Measurements from ENCODE around the gene RPL37.
A peak's percentile ranks its signal among the peaks of the same experiment; 100 is the strongest.
"Not testable (repeated sequence)": the region's sequence is repeated elsewhere in the genome, so short reads cannot be mapped to it uniquely, and the experiment has no call there.

Gene RPL37

DNA sequence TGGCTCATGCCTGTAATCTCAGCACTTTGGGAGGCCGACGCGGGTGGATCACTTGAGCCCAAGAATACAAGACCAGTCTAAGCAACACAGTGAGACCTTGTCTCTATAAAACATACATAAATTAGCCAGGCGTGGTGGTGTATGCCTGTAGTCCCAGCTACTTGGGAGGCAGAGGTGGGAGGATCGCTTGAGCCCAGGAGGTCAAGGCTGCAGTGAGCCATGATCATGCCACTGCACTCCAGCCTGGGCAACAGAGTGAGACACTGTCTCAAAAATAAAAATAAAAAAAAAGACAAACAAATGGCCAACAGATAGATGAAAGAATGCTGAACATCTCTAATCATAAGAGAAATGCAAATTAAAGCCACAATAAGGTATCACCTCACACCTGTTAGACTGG lies 46.1 kb downstream of the RPL37 start:
- WGBS (ENCODE audit: extremely low coverage, insufficient coverage, insufficient read length), result no CpG with 5 or more reads among the region's 5 CpGs
- not testable (repeated sequence) for H3K14ac ChIP-seq (ENCODE audit: low read length); H3K27ac ChIP-seq (ENCODE audit: low read depth, low read length)

DNA sequence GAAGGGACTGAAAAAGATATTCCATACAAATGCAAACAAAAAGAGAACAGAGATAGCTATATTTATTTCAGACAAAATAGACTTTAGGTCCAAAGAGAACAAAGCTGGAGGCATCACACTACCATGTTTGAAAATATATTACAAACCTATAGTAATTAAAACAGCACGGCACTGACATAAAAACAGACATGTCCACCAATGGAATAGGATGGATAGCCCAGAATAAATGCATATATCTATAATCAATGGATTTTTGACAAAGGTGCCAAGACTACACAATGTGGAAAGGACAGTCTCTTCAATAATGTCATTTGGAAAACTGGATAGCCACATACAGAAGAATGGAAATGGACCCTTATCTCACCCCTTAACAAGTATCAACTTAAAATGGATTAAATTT lies 47.0 kb downstream of the RPL37 start:
- Histone ChIP-seq H3K14ac (ENCODE audit: low read length) (no peak overlapping the region), H2AFZ (ENCODE audit: insufficient read depth, low read length, poor library complexity) (no peak overlapping the region), H3K79me2 (ENCODE audit: control insufficient read depth, insufficient read depth, low read length, poor library complexity) (no peaks in the 10 kb centered on the region), H3K4me1 (ENCODE audit: control insufficient read depth in 1 of 2, insufficient read depth in 2 of 2, low read length in 2 of 2) (no peaks in the 10 kb centered on the region), H3K4me3 (ENCODE audit: low read depth, low read length) (no peak overlapping the region), H3K79me1 (ENCODE audit: low read length) (no peaks in the 10 kb centered on the region), H3K4me2 (ENCODE audit: low read length) (no peak overlapping the region), H3K27ac (ENCODE audit: low read depth, low read length) (no peak overlapping the region), H3K27me3 (ENCODE audit: insufficient read depth, low read length) (no peaks in the 10 kb centered on the region), H4K12ac (ENCODE audit: low read depth, low read length) (no peak overlapping the region), H4K91ac (ENCODE audit: low read depth, low read length) (no peak overlapping the region), H2BK12ac (ENCODE audit: low read length) (no peak overlapping the region), H4K8ac (ENCODE audit: low read depth, low read length) (no peak overlapping the region), H3K36me3 (ENCODE audit: control insufficient read depth in 1 of 2, insufficient read depth in 2 of 2, low read length in 2 of 2) (peaks cover 0 to 2% of the 10 kb centered on the region in 2 experiments), H3K9ac (ENCODE audit: low read length) (no peak overlapping the region), H3K18ac (ENCODE audit: low read length) (no peak overlapping the region), H2BK120ac (ENCODE audit: insufficient read depth, low read length, poor library complexity) (no peak overlapping the region), H2AK5ac (ENCODE audit: low read length) (no peak overlapping the region), H3K9me3 (ENCODE audit: insufficient read depth, low read depth, low read length) (no peaks in the 10 kb centered on the region), H3K23ac (ENCODE audit: low read length) (no peak overlapping the region), H3K4ac (ENCODE audit: low read depth, low read length) (no peak overlapping the region), H2BK5ac (ENCODE audit: low read depth, low read length, poor library complexity) (no peak overlapping the region)
- no CpG with 5 or more reads among the region's 1 CpG for WGBS (ENCODE audit: extremely low coverage, insufficient coverage, insufficient read length)
- DNase-seq, result no peak

More for the DNA sequence above, 46.1 kb downstream of the RPL37 start:
- not testable (repeated sequence) for H3K36me3 ChIP-seq (ENCODE audit: control insufficient read depth in 1 of 2, insufficient read depth in 2 of 2, low read length in 2 of 2); H2BK120ac ChIP-seq (ENCODE audit: insufficient read depth, low read length, poor library complexity); H3K4me3 ChIP-seq (ENCODE audit: low read depth, low read length); H2AK5ac ChIP-seq (ENCODE audit: low read length); H3K27me3 ChIP-seq (ENCODE audit: insufficient read depth, low read length); H3K4me2 ChIP-seq (ENCODE audit: low read length); H3K4me1 ChIP-seq (ENCODE audit: control insufficient read depth in 1 of 2, insufficient read depth in 2 of 2, low read length in 2 of 2); H3K9me3 ChIP-seq (ENCODE audit: insufficient read depth, low read depth, low read length); H2AFZ ChIP-seq (ENCODE audit: insufficient read depth, low read length, poor library complexity); H3K18ac ChIP-seq (ENCODE audit: low read length); H4K91ac ChIP-seq (ENCODE audit: low read depth, low read length); H3K9ac ChIP-seq (ENCODE audit: low read length); DNase-seq; H4K12ac ChIP-seq (ENCODE audit: low read depth, low read length); H3K79me2 ChIP-seq (ENCODE audit: control insufficient read depth, insufficient read depth, low read length, poor library complexity); H2BK12ac ChIP-seq (ENCODE audit: low read length); H3K79me1 ChIP-seq (ENCODE audit: low read length); H3K23ac ChIP-seq (ENCODE audit: low read length); H4K8ac ChIP-seq (ENCODE audit: low read depth, low read length); H2BK5ac ChIP-seq (ENCODE audit: low read depth, low read length, poor library complexity)
- H3K4ac ChIP-seq (ENCODE audit: low read depth, low read length), result peak overlapping the region; percentile 52

DNA sequence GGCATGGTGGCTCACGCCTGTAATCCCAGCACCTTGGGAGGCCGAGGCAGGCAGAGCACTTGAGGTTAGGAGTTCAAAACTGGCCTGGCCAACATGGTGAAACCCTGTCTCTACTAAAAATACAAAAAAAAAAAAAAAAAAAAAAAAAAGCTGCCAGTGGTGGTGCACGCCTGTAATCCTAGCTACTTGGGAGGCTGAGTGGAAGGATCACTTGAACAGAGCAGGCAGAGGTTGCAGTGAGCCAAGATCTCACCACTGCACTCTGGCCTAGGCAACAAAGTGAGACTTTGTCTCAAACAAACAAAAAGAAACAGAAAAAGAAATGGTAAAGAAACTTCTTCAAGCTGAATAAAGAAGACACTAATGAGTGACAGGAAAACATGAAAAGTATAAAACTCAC lies 48.4 kb downstream of the RPL37 start:
- H3K14ac ChIP-seq (ENCODE audit: low read length); H3K18ac ChIP-seq (ENCODE audit: low read length); H4K12ac ChIP-seq (ENCODE audit: low read depth, low read length); H3K36me3 ChIP-seq (ENCODE audit: control insufficient read depth in 1 of 2, insufficient read depth in 2 of 2, low read length in 2 of 2); H3K27me3 ChIP-seq (ENCODE audit: insufficient read depth, low read length); H3K23ac ChIP-seq (ENCODE audit: low read length); H4K8ac ChIP-seq (ENCODE audit: low read depth, low read length); H4K91ac ChIP-seq (ENCODE audit: low read depth, low read length); H2BK120ac ChIP-seq (ENCODE audit: insufficient read depth, low read length, poor library complexity); H3K27ac ChIP-seq (ENCODE audit: low read depth, low read length); H2AK5ac ChIP-seq (ENCODE audit: low read length); H3K79me2 ChIP-seq (ENCODE audit: control insufficient read depth, insufficient read depth, low read length, poor library complexity); H2BK5ac ChIP-seq (ENCODE audit: low read depth, low read length, poor library complexity); H3K4ac ChIP-seq (ENCODE audit: low read depth, low read length); H3K9me3 ChIP-seq (ENCODE audit: insufficient read depth, low read depth, low read length); H3K4me1 ChIP-seq (ENCODE audit: control insufficient read depth in 1 of 2, insufficient read depth in 2 of 2, low read length in 2 of 2); DNase-seq; H3K4me3 ChIP-seq (ENCODE audit: low read depth, low read length); H3K9ac ChIP-seq (ENCODE audit: low read length); H2AFZ ChIP-seq (ENCODE audit: insufficient read depth, low read length, poor library complexity); H2BK12ac ChIP-seq (ENCODE audit: low read length); H3K79me1 ChIP-seq (ENCODE audit: low read length); H3K4me2 ChIP-seq (ENCODE audit: low read length): not testable (repeated sequence)
- no CpG with 5 or more reads among the region's 3 CpGs for WGBS (ENCODE audit: extremely low coverage, insufficient coverage, insufficient read length)

DNA sequence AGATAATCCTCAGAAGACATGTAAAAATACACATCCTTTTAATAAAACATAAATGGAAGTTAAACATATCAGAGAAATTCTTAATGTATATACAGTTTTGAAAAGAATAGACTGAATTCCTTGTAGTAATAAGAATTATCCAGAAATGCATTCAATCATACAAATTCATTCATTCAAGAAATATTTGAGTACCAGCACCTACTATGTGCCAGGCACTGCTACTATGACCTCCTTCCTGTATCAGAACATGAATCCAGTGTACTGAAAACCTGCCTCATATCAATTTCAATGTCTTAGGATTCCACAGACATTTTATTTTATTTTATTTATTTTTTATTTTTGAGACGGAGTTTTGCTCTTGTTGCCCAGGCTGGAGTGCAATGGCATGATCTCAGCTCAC lies 50.1 kb downstream of the RPL37 start:
- H3K4me3 ChIP-seq (ENCODE audit: low read depth, low read length), result no peak overlapping the region
- no peak overlapping the region for H3K4ac ChIP-seq (ENCODE audit: low read depth, low read length)
- no peak overlapping the region for H2AK5ac ChIP-seq (ENCODE audit: low read length)
- H3K79me1 ChIP-seq (ENCODE audit: low read length), result no peaks in the 10 kb centered on the region
- no peak overlapping the region for H4K8ac ChIP-seq (ENCODE audit: low read depth, low read length)
- H3K79me2 ChIP-seq (ENCODE audit: control insufficient read depth, insufficient read depth, low read length, poor library complexity), result peaks cover 3% of the 10 kb centered on the region
- no CpG with 5 or more reads among the region's 1 CpG for WGBS (ENCODE audit: extremely low coverage, insufficient coverage, insufficient read length)
- H3K36me3 ChIP-seq (ENCODE audit: control insufficient read depth in 1 of 2, insufficient read depth in 2 of 2, low read length in 2 of 2), result peaks cover 0 to 2% of the 10 kb centered on the region in 2 experiments
- H3K18ac ChIP-seq (ENCODE audit: low read length), result no peak overlapping the region
- H3K14ac ChIP-seq (ENCODE audit: low read length), result no peak overlapping the region
- no peaks in the 10 kb centered on the region for H3K27me3 ChIP-seq (ENCODE audit: insufficient read depth, low read length)
- H3K23ac ChIP-seq (ENCODE audit: low read length), result no peak overlapping the region
- no peak overlapping the region for H2BK12ac ChIP-seq (ENCODE audit: low read length)
- H3K27ac ChIP-seq (ENCODE audit: low read depth, low read length), result no peak overlapping the region
- H3K4me1 ChIP-seq (ENCODE audit: control insufficient read depth in 1 of 2, insufficient read depth in 2 of 2, low read length in 2 of 2), result peaks cover 0 to 2% of the 10 kb centered on the region in 2 experiments
- DNase-seq, result no peak
- no peak overlapping the region for H2BK5ac ChIP-seq (ENCODE audit: low read depth, low read length, poor library complexity)
- H3K9ac ChIP-seq (ENCODE audit: low read length), result no peak overlapping the region
- H2AFZ ChIP-seq (ENCODE audit: insufficient read depth, low read length, poor library complexity), result no peak overlapping the region
- H3K9me3 ChIP-seq (ENCODE audit: insufficient read depth, low read depth, low read length), result no peaks in the 10 kb centered on the region
- H2BK120ac ChIP-seq (ENCODE audit: insufficient read depth, low read length, poor library complexity), result no peak overlapping the region
- H4K12ac ChIP-seq (ENCODE audit: low read depth, low read length), result no peak overlapping the region
- no peak overlapping the region for H4K91ac ChIP-seq (ENCODE audit: low read depth, low read length)
- H3K4me2 ChIP-seq (ENCODE audit: low read length), result no peak overlapping the region
